Psoas muscle (tissue), 8 donors: ENCODE measurements around the gene STX2. TPM values are rescaled to one million over a fixed set of nuclear protein-coding genes. Genes with fewer than 3 reads are reported as not detected.
A peak's percentile ranks its signal among the peaks of the same experiment; 100 is the strongest.

Experiments
- ATAC-seq, 4 donors: fragments of 200-7000 bp; cut with Tn5 transposase; one replicate each; pipeline ENCODE4 v1.9.1; 2020; ENCODE audit warnings: moderate library complexity in 3 of 4, mild to moderate bottlenecking in 2 of 4
- DNase-seq, 2 donors: peaks; one replicate each; pipeline ENCODE4 v3.0.0-alpha.2; 2020
- H3K27ac ChIP-seq: fragments of 200-600 bp; one replicate; pipeline ENCODE4 v1.8.0; 2022
- H3K27me3 ChIP-seq, 3 donors: fragments of 200-600 bp in 1 of 3; one replicate each; pipeline versions ENCODE4 v1.6.1 to v1.8.0; 2013 to 2022; ENCODE audit warnings: low read length in 2 of 3, mild to moderate bottlenecking in 2 of 3, moderate library complexity in 1 of 3; ENCODE audit not compliant: insufficient read depth in 3 of 3
- H3K36me3 ChIP-seq, 2 donors: fragments of 200-600 bp in 1 of 2; one replicate each; pipeline versions ENCODE4 v1.6.1 to v1.8.0; 2013 to 2022; ENCODE audit warnings: low read depth in 1 of 2, mild to moderate bottlenecking in 1 of 2, moderate library complexity in 1 of 2; ENCODE audit not compliant: insufficient read depth in 1 of 2
- H3K4me1 ChIP-seq: fragments of 200-600 bp; one replicate; pipeline ENCODE4 v1.8.0; 2022
- H3K4me3 ChIP-seq: fragments of 200-600 bp; one replicate; pipeline ENCODE4 v1.8.0; 2022; ENCODE audit warnings: mild to moderate bottlenecking
- H3K9me3 ChIP-seq: fragments of 200-600 bp; one replicate; pipeline ENCODE4 v1.8.0; 2022
- CTCF ChIP-seq: fragments of 200-600 bp; IDR thresholded peaks from one replicate; pipeline ENCODE4 v1.8.0; 2022; ENCODE audit warnings: antibody characterized with exemption
- WGBS, 3 donors: extraction: QIAGEN DNeasy Blood & Tissue Kit; methylation state at CpG; one replicate each; pipeline versions ENCODE4 v1.1.6 to v1.1.7; 2013; 5-methylcytosine and 5-hydroxymethylcytosine counted together
- intact Hi-C, 2 donors: fragments of 100-400 bp; cut with DNase I; formaldehyde crosslinking; loops; one replicate each; pipeline versions ENCODE4 v1.11.0 to v1.14.2; 2022
- polyA plus RNA-seq, 3 donors: library from polyadenylated mRNA; stranded (reverse); fragments of 200-250 nt; gene quantifications; one replicate each; pipeline ENCODE4 v1.2.3, GENCODE V29; 2013
- total RNA-seq, 4 donors: library from RNA; stranded (reverse); fragmentation: NEBNext Ultra II Directional in 2 of 4; extraction: Animal tissue kit (Norgen Biotek cat#: 25700) in 2 of 4; gene quantifications; one replicate each; pipeline versions ENCODE4 v1.2.1 to v1.2.4, GENCODE V29; 2021 to 2023
- donor health status: healthy with polysubstance abuse.
- donor health status: DM: no; HTN: no; CAD: no; lungs with moderate emphysema.
- donor health status: Bipolar disorder and iron deficiency.
- donor health status: healthy.
- donor health status: DM: yes; HTN: yes; CAD: no.
- donor health status: DM: no; HTN: no; CAD: no.
- donor health status: DM: no; HTN: no; CAD: no.
- donor health status: DM: yes; HTN: yes; CAD: no.

Gene STX2
- total and polyA plus RNA-seq, 7 donors: 5.4 to 11.3 (median 6.2) TPM

GRCh38 chr12:130846369-130846768, 7.3 kb upstream of the STX2 start:
- H3K27me3 ChIP-seq: no peaks in the 10 kb centered on the region
- DNase-seq (no peak), ATAC-seq (no peak)
- H3K36me3 ChIP-seq: no peaks in the 10 kb centered on the region
- TF ChIP-seq CTCF: no peak
- no peak overlapping the region for H3K27ac ChIP-seq
- no peaks in the 10 kb centered on the region for H3K4me1 ChIP-seq
- no peaks in the 10 kb centered on the region for H3K9me3 ChIP-seq
- intact Hi-C loops: no loop called here
- H3K4me3 ChIP-seq: no peak overlapping the region

GRCh38 chr12:130839770-130840404, 837 bp upstream of the STX2 start:
- peaks cover 12% of the 10 kb centered on the region for H3K4me1 ChIP-seq
- H3K9me3 ChIP-seq: no peaks in the 10 kb centered on the region
- no peak for TF ChIP-seq CTCF
- DNase-seq (no peak), ATAC-seq (no peak)
- intact Hi-C loops: loop anchor here in 1 of 2 donors (5.0 kb wide), 1 partner anchor 32 kb away; the partner anchor contains the start of gene RAN
- H3K4me3 ChIP-seq: peak overlapping the region; percentile 77
- H3K36me3 ChIP-seq: no peaks in the 10 kb centered on the region
- 38 to 51% (median 41%) methylated on average over 11 of the region's 11 CpGs for WGBS, 3 donors
- H3K27ac ChIP-seq: peak overlapping the region; percentile 60
- H3K27me3 ChIP-seq: no peaks in the 10 kb centered on the region

- Histone ChIP-seq H3K36me3 (no peaks in the 10 kb centered on the region), H3K27me3 (no peaks in the 10 kb centered on the region), H3K27ac (peak overlapping the region; percentile 23), H3K4me1 (peaks cover 12% of the 10 kb centered on the region), H3K9me3 (no peaks in the 10 kb centered on the region), H3K4me3 (peak overlapping the region; percentile 77)
- WGBS, 3 donors: 3 to 6% (median 5%) methylated on average over 26 to 38 of the region's 38 CpGs
- ATAC-seq (peak; percentile 6 to 40 (median 23)), DNase-seq (peak; percentile 42 to 58)
- intact Hi-C loops: loop anchor here in 1 of 2 donors (5.0 kb wide), 1 partner anchor 34 kb away; the partner anchor contains the start of gene RAN
- no peak for TF ChIP-seq CTCF
Observed at GRCh38 chr12:130838284-130838950, 633 bp downstream of the STX2 start.

GRCh38 chr12:130835436-130835835, 3.6 kb downstream of the STX2 start:
- Histone ChIP-seq H3K4me1 (peaks cover 12% of the 10 kb centered on the region), H3K27me3 (no peaks in the 10 kb centered on the region), H3K27ac (no peak overlapping the region), H3K4me3 (no peak overlapping the region), H3K9me3 (no peaks in the 10 kb centered on the region), H3K36me3 (no peaks in the 10 kb centered on the region)
- TF ChIP-seq CTCF: no peak
- intact Hi-C loops: loop anchor here in 1 of 2 donors (5.0 kb wide), 1 partner anchor 37 kb away; the partner anchor contains the start of gene RAN
- no peak for DNase-seq
- ATAC-seq: no peak
- WGBS, 3 donors: 88 to 90% (median 88%) methylated on average over 6 of the region's 6 CpGs
